Transverse colon (tissue), 4 donors: ENCODE results near the gene LRCOL1. TPM values are rescaled to one million over a fixed set of nuclear protein-coding genes. Genes with fewer than 3 reads are reported as not detected.
"Not testable (repeated sequence)": the region's sequence is repeated elsewhere in the genome, so short reads cannot be mapped to it uniquely, and the experiment has no call there.

Experiments used
- DNase-seq: peaks from one replicate; pipeline ENCODE4 v3.0.0-alpha.2; 2019
- H3K27ac ChIP-seq, 4 donors: fragments of 200-600 bp; sonication (generic); 2 replicates each; pipeline ENCODE4 v1.5.1; 2016 to 2018; ENCODE audit warnings: inconsistent platforms in 4 of 4
- H3K27me3 ChIP-seq: fragments of 200-600 bp; sonication (generic); 2 replicates; pipeline ENCODE4 v1.5.1; 2017; ENCODE audit warnings: inconsistent platforms
- H3K36me3 ChIP-seq, 4 donors: fragments of 200-600 bp; sonication (generic); 2 replicates each; pipeline ENCODE4 v1.5.1; 2017 to 2019; ENCODE audit warnings: inconsistent platforms in 4 of 4
- H3K4me1 ChIP-seq, 4 donors: fragments of 200-600 bp; sonication (generic); 2 replicates each; pipeline ENCODE4 v1.5.1; 2017 to 2020; ENCODE audit warnings: inconsistent platforms in 4 of 4
- H3K4me3 ChIP-seq, 4 donors: fragments of 200-600 bp; sonication (generic); 1 replicate in 1 of 4; 2 replicates in 3 of 4; pipeline versions ENCODE4 v1.5.1 to v1.6.1; 2017 to 2019; ENCODE audit warnings: inconsistent platforms in 4 of 4
- H3K9me3 ChIP-seq, 2 donors: fragments of 200-600 bp; sonication (generic); 2 replicates each; pipeline ENCODE4 v1.5.1; 2017 to 2019; ENCODE audit warnings: inconsistent platforms in 2 of 2
- CTCF ChIP-seq, 5 experiments: fragments of 200-600 bp in 3 of 5; fragments of 450-650 bp in 2 of 5; sonication (generic) in 3 of 5; IDR thresholded peaks; 1 replicate in 2 of 5; 2 replicates in 3 of 5; pipeline ENCODE4 v1.5.1; 2016 to 2017; ENCODE audit warnings: antibody characterized with exemption in 5 of 5, inconsistent platforms in 3 of 5, mild to moderate bottlenecking in 2 of 5, moderate library complexity in 1 of 5
- EP300 ChIP-seq: sonication (generic); formaldehyde crosslinking; IDR thresholded peaks from one replicate; pipeline ENCODE4 v1.6.1; 2017; ENCODE audit warnings: antibody characterized with exemption, low read depth
- POLR2A ChIP-seq: fragments of 450-650 bp; IDR thresholded peaks from one replicate; pipeline ENCODE4 v1.6.1; 2016; ENCODE audit warnings: antibody characterized with exemption, mild to moderate bottlenecking, moderate library complexity
- POLR2AphosphoS5 ChIP-seq, 3 donors: sonication (generic); formaldehyde crosslinking; IDR thresholded peaks; one replicate each; pipeline ENCODE4 v1.6.1; 2016; ENCODE audit warnings: antibody characterized with exemption in 3 of 3
- WGBS, 2 donors: methylation state at CpG; one replicate each; pipeline ENCODE4 v1.1.5; 2018; ENCODE audit warnings: low coverage in 1 of 2; 5-methylcytosine and 5-hydroxymethylcytosine counted together
- in situ Hi-C, 4 donors: fragments of 200-750 bp; cut with MboI; loops; one replicate each; pipeline versions ENCODE4 v1.15.0 to v1.15.1; 2017; ENCODE audit warnings: low sequenced_read_pairs in 3 of 4, low pct_ligation_motif_present in 1 of 4, low pct_unique_long_range_greater_than_20kb in 1 of 4
- intact Hi-C: fragments of 100-400 bp; cut with DNase I; formaldehyde crosslinking; loops from one replicate; pipeline ENCODE4 v1.15.1; 2023; ENCODE audit warnings: low total_unique reads
- total RNA-seq, 4 donors: library from RNA; depleted of rRNA; stranded (reverse); fragments of >200 nt; gene quantifications; one replicate each; pipeline ENCODE4 v1.1.0, GENCODE V29; 2016

The LRCOL1 gene
- total RNA-seq, 4 donors from 2014 or later, result not detected

- peaks cover 0 to 35% (median 27%) of the 10 kb centered on the region in 4 donors for H3K4me1 ChIP-seq
- no peaks in the 10 kb centered on the region for H3K9me3 ChIP-seq
- 36% methylated on average over 45 of the region's 45 CpGs; no CpG with 5 or more reads in 1 of the 2 donors for WGBS, 2 donors
- H3K27me3 ChIP-seq, result peaks cover 50% of the 10 kb centered on the region
- in situ Hi-C loops (loop anchor here in 3 of 4 donors (25.0 kb wide), 1 partner anchor 188 kb away; no protein-coding TSS in a partner anchor), intact Hi-C loops (no loop called here)
- peak overlapping the region in 3 of 4 donors; percentile 18 to 45 (median 27) for H3K4me3 ChIP-seq
- DNase-seq, result peak; percentile 71
- no peak overlapping the region for H3K27ac ChIP-seq
- no peaks in the 10 kb centered on the region for H3K36me3 ChIP-seq
- TF ChIP-seq POLR2AphosphoS5 (IDR thresholded peaks at IDR 0.05), result no peak
- TF ChIP-seq CTCF (IDR thresholded peaks at IDR 0.05), result peak; percentile 48 to 62 (median 56)
- no peak for TF ChIP-seq POLR2A
- TF ChIP-seq EP300, result no peak
Measured at GRCh38 chr12:132600048-132601032, 10.0 kb downstream of the LRCOL1 start.

- intact Hi-C loops, H3K4me3 ChIP-seq, H3K9me3 ChIP-seq, DNase-seq, in situ Hi-C loops, H3K36me3 ChIP-seq, H3K27ac ChIP-seq: not testable (repeated sequence)
- WGBS, 2 donors, result 43 to 64% methylated on average over 4 to 6 of the region's 6 CpGs
- peaks cover 0 to 35% (median 27%) of the 10 kb centered on the region in 4 donors for H3K4me1 ChIP-seq
- peaks cover 43% of the 10 kb centered on the region for H3K27me3 ChIP-seq
Measured at GRCh38 chr12:132599502-132599901, 10.9 kb downstream of the LRCOL1 start.

- TF ChIP-seq POLR2AphosphoS5 (IDR thresholded peaks at IDR 0.05), result no peak
- TF ChIP-seq EP300, result no peak
- no peak for TF ChIP-seq POLR2A
- no peak for TF ChIP-seq CTCF (IDR thresholded peaks at IDR 0.05)
- intact Hi-C loops, result no loop called here
Measured at GRCh38 chr12:132597333-132598316, 12.8 kb downstream of the LRCOL1 start.

GRCh38 chr12:132596016-132596415 lies 14.4 kb downstream of the LRCOL1 start:
- Histone ChIP-seq H3K4me3 (no peak overlapping the region), H3K27me3 (peaks cover 18% of the 10 kb centered on the region), H3K27ac (no peak overlapping the region), H3K4me1 (peaks cover 2 to 22% (median 13%) of the 10 kb centered on the region in 4 donors), H3K36me3 (no peaks in the 10 kb centered on the region), H3K9me3 (no peaks in the 10 kb centered on the region)
- intact Hi-C loops, result no loop called here
- no peak for DNase-seq
- TF ChIP-seq EP300 (no peak), POLR2AphosphoS5 (IDR thresholded peaks at IDR 0.05) (no peak), POLR2A (no peak), CTCF (IDR thresholded peaks at IDR 0.05) (no peak)
- in situ Hi-C loops, result no loop called here
- 71 to 90% methylated on average over 4 to 18 of the region's 18 CpGs for WGBS, 2 donors

More at GRCh38 chr12:132597333-132598316, 12.8 kb downstream of the LRCOL1 start:
- Histone ChIP-seq H3K27ac (peak overlapping the region in 1 of 4 donors; percentile 68), H3K9me3 (no peaks in the 10 kb centered on the region), H3K4me3 (peak overlapping the region in 3 of 4 donors; percentile 14 to 43 (median 33)), H3K36me3 (no peaks in the 10 kb centered on the region), H3K4me1 (peaks cover 2 to 26% (median 18%) of the 10 kb centered on the region in 4 donors), H3K27me3 (peaks cover 24% of the 10 kb centered on the region)
- in situ Hi-C loops, result no loop called here
- DNase-seq, result no peak
- WGBS, 2 donors, result 9 to 50% methylated on average over 2 to 24 of the region's 58 CpGs
